Measurements from ENCODE around the gene METTL23. TPM values are rescaled to one million over a fixed set of nuclear protein-coding genes. Genes with fewer than 3 reads are reported as not detected.
"Not testable (repeated sequence)": the region's sequence is repeated elsewhere in the genome, so short reads cannot be mapped to it uniquely, and the experiment has no call there.

Gene METTL23
- total RNA-seq, 1 experiment from 2014 or later, result 40.5 TPM

DNA sequence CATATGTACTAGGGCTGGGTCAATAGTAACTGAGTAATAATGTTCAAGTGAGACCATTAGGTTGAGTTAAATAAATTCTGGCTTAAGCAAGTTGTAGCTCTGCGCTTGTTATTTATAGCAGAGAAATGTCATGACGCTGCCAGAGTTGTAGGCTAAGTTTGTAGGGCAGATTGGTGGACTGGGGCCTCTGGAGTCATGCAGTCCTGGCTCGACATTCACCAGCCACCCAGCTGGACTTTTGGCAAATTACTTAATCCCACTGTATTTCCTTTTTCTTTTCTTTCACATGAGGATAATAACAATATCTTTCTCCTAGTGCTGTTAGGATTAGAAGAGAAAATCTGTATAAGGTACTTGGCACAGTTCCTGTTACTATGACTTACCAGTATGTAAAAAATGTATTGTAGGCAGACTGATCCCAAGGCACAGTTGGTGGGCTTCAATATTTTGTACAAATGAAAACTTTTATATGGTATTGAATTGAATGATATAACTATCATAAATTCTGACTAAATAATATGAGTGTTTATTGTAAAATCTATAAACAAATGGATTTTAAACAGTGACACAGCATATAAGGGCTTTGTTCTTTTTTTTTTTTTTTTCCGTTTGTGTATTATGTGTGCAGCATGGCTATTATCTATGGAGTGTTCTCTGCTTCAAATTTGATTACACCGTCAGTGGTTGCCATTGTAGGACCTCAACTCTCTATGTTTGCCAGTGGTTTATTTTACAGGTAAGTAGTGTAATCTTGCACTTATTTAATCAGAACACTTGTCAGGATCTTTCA, 13.9 kb downstream of the METTL23 start:
- DNase-seq (ENCODE audit: low read depth), result no peak
- in situ Hi-C loops (cut with HindIII; ENCODE audit: low pct_unique_long_range_greater_than_20kb, low sequenced_read_pairs), result no loop called here

DNA sequence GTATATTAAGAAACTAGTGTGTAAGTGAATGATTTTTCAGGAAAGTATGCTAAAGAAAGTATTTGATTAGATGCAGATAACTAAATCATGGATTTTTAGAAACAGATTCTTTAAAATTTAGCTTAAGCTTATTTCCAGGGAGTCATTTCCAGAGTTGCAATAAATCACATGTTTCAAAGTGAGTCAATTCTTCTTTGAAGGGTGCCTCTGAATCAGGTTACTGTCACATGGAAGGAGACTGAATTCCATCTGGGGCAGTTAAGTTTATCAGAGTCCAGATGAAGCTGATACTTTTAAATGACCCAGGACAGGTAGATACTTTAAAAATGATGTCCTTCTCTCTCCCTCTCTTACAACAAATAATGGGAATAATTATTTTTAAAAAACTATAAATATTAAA, 16.3 kb downstream of the METTL23 start:
- in situ Hi-C loops (cut with HindIII; ENCODE audit: low pct_unique_long_range_greater_than_20kb, low sequenced_read_pairs), result no loop called here
- no peak for DNase-seq (ENCODE audit: low read depth)

DNA sequence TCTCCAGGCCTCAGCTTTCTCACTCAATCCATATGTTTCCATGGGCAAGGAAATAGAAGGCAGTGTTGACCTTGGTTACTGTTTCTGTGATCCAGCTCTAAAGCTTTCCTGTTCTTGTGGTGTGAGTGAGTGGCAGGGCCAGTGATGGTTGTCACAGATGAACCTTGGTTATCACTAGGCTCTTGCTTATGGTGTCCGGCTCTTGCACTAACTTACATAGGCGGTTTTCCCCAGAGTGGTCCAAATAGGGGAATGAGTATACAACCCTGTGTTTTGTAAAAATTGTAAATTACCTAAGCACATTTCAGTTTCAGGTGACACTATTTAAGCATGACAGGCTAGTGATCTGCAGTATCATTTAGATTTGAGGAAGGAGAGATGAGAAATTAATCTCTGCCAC, 18.1 kb downstream of the METTL23 start:
- DNase-seq (ENCODE audit: low read depth), result no peak
- in situ Hi-C loops (cut with HindIII; ENCODE audit: low pct_unique_long_range_greater_than_20kb, low sequenced_read_pairs), result no loop called here

DNA sequence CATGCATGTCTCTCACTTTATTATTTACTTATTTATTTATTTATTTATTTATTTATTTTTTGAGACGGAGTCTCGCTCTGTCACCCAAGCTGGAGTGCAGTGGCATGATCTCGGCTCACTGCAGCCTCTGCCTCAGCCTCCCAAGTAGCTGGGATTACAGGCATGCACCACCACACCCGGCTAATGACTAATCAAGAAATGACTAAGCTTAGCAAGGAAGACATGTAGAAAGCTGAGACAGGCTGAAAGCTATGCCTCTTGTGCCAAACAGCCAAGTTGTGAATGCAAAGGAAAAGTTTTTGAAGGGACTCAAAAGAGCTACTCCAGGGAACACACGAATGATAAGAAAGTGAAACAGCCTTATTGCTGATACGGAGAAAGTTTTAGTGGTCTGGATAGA, 19.1 kb downstream of the METTL23 start:
- in situ Hi-C loops (cut with HindIII; ENCODE audit: low pct_unique_long_range_greater_than_20kb, low sequenced_read_pairs); DNase-seq (ENCODE audit: low read depth): not testable (repeated sequence)

DNA sequence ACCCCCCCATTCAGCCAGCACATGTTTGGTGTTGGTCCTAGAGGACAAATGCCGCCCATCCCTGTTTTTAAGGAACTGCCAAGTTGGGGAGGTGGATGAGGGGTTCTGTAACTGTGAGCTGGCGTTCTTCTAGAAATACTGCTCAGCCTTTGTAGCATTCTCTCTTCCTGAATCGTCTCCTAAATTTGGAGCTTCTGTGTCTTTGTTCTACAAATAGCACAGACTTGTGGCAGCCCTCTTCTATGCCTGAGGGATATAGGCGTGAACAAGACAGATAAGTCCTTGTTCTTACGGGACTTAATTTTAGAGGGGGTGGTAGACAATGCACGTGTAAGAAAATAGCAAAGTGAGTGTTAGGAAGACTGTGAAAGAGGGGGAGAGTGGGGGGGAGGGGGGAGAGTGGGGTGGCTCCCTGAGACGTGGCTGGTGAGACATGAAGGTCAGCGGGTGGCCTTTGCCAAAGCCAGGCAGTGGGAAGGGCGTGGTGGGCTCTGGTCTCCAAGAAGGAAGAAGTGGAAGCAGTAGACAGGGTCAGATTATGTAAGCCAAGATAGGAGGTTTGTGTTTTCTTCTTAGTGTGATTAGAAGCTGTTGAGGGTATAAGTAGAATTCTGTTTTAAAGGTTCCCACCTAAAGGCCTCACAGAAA, 21.2 kb downstream of the METTL23 start:
- in situ Hi-C loops (cut with HindIII; ENCODE audit: low pct_unique_long_range_greater_than_20kb, low sequenced_read_pairs), result no loop called here
- no peak for DNase-seq (ENCODE audit: low read depth)

DNA sequence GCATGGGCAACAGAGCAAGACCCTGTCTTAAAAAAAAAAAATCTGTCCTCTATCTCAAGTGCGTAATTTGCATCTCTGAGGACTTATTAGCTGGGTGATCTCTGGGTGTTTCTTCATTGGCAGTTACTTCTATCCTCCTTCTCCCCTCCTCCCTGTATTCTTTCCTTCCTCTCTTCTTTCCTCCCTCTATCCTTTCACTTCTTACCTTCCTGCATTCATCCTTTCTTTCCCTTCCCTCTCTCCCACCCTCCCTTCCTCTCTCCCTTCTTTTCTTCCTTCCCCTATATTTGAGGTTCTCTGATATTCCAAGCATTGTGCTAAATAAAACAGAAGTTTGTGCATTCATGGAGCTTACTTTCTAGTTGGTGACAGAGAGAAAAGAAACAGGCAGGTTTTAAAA, 22.0 kb downstream of the METTL23 start:
- no peak for DNase-seq (ENCODE audit: low read depth)
- in situ Hi-C loops (cut with HindIII; ENCODE audit: low pct_unique_long_range_greater_than_20kb, low sequenced_read_pairs), result no loop called here

DNA sequence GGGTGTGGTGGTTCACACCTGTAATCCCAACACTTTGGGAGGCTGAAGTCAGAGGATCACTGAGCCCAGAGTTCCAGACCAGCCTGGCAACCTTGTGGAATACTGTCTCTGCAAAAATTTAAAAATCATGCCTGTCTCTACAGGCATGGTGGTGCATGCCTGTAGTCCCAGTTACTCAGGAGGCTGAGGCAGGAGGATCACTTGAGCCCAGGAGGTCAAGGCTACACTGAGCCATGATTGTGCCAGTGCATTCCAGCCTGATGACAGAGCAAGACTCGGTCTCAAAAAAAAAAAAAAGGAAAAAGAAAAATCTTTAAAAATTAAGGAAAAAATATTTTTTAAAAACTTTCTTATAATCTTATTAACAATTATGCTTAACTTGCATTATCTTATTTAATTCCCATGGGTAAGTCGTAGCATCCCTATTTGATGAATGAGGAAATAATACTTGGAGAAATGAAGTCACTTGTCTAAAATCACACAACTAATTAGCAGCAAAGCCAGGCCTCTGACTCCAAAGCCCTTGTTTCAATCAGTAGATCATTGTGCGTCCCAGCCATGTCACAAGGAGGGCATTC, 24.9 kb downstream of the METTL23 start:
- no peak for DNase-seq (ENCODE audit: low read depth)
- in situ Hi-C loops (cut with HindIII; ENCODE audit: low pct_unique_long_range_greater_than_20kb, low sequenced_read_pairs), result no loop called here

DNA sequence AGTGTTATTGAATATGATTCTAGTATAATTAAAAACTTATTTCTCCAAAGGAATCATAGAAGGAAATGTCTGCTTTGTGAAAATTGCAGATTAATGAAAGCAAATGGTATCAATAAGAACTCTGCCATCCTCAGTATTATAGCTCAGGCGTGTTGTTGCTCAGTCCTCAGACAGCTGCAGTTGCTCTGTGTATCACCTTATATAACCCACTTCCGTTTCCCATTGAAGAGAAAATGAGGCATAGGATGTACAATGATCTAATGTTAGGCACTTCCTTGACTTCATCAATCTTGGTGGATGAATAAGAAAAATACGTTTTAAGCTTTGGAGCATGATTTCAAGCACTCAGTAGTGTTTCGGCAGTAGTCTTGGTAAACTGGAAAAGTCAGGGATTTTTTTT, 25.4 kb downstream of the METTL23 start:
- DNase-seq (ENCODE audit: low read depth), result no peak
- in situ Hi-C loops (cut with HindIII; ENCODE audit: low pct_unique_long_range_greater_than_20kb, low sequenced_read_pairs), result no loop called here

DNA sequence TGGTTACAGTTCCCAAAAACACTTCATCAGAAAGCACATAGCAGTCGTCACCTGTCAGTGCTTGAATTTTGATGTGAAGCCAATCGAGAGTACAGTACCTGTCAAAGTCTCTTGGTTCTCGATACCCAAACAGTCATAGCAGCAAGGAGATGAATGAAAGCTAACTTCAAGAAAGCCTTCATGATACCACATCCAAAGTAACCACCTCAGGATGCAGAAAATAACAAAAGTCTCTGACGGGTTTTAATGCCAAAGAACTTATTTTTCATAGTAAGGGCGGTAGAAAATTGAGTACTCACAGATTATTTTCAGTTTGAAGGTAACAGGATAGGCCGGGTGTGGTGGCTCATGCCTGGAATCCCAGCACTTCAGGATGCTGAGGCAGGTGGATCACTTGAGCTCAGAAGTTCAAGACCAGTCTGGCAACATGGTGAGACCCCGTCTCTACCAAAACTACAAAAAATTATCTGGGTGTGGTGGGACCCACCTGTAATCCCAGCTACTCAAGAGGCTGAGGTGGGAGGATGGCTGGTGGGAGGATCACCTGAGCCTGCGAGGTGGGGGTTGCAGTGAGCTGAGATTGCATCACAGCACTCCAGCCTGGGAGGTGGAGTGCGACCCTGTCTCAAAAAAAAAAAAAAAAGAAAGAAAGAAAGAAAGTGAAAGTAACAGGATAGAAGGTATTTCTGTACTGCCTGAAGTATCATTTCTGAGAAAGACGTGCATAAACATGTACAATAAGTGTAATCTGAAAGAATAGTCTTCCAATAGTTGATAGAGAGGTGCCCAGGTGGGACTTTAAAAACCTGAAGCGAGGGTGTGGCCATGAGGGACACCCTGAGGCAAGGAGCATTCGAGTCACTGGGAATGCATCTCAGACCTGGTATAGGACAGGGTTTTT, 26.7 kb downstream of the METTL23 start:
- in situ Hi-C loops (cut with HindIII; ENCODE audit: low pct_unique_long_range_greater_than_20kb, low sequenced_read_pairs), result no loop called here
- no peak for DNase-seq (ENCODE audit: low read depth)

DNA sequence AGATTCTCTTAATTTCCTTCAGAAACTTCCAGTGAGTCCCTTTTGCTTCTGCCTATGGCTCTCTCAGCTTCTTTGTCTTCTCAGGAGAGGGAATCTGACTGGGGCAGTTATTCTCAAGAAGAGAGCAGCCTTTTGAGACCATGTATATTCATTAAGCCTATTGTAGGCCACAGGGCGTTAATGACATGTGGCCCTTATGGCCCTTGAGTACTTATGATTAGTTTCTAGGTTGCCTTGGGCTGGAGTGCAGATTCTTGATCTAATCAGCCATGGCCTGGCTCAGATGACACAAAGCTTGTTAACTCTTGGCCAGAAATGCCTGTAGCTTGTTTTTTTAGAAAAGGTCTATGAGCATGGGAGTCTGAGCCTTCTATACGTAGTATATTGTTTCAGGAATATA, 28.6 kb downstream of the METTL23 start:
- in situ Hi-C loops (cut with HindIII; ENCODE audit: low pct_unique_long_range_greater_than_20kb, low sequenced_read_pairs), result no loop called here
- no peak for DNase-seq (ENCODE audit: low read depth)

DNA sequence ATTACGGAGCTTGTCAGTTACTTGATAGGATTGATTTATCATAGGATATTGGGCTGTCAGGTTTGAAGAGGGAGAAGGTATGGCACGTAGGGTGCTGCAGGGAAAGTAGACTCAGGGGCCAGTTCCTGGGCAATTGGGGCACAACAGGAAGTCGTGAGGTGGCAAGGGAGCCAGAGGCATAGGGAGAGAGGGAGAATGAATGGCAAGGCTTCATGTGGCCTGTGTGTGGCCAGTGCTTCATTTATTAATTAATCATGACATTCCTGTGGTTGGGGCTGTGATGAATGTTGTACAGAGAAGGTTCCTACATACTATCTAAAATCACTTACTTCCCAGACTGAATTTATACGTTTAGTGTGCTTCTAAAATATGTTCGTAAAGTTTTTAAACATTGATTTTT, 30.6 kb downstream of the METTL23 start:
- no peak for DNase-seq (ENCODE audit: low read depth)

DNA sequence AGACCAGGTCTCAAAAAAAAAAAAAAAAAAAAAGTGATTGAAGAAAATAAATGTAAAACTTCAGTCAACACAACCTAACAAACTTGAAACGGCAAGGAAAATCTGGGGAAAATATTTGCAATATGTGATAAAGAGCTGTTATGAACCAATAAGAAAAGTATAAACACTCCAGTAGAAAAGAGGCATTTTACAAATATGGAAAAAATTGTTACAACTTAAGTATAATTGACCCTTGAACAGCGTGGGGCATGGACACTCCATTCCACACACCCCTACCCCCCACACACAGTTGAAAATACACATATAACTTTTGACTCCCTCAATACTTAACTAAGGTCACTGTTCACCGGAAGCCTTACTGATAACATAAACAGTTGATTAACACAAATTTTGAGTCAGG, 31.9 kb downstream of the METTL23 start:
- DNase-seq (ENCODE audit: low read depth), result no peak
- in situ Hi-C loops (cut with HindIII; ENCODE audit: low pct_unique_long_range_greater_than_20kb, low sequenced_read_pairs), result no loop called here

More for the DNA sequence above, 30.6 kb downstream of the METTL23 start:
- in situ Hi-C loops (cut with HindIII; ENCODE audit: low pct_unique_long_range_greater_than_20kb, low sequenced_read_pairs), result no loop called here

DNA sequence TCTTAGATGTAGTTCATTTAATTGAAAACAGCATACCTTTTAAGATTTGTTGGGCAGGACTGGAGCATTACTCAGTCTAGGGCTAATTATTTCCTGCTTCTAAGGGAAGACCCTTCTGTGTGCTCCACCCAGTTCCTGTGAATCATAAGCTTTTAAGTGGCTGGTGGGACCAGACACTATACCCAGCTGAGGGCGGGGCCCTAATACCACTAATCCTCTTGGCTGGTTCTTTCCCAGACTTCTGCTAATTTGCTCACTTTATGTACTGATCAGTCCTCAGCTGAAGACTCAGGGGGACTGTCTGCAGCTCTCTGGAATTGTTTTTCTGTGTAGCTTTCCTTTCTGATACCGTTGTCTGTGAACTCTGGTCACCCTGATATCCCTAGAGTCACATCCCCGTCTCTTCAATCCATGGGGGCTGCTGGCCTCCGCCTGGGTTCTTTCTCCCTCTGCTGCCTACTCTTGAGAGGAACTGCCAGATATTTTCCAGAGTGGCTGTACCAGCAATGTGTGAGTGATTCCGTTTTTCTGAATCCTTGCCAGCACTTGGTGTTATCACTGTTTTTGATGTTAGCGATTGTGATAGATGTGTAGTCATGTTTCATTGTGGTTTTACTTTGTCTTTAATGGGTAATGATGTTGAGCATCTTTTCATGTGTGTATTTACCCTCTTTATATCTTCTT, 46.3 kb downstream of the METTL23 start:
- peak; percentile 81 for DNase-seq (ENCODE audit: low read depth)
- in situ Hi-C loops (cut with HindIII; ENCODE audit: low pct_unique_long_range_greater_than_20kb, low sequenced_read_pairs), result no loop called here

DNA sequence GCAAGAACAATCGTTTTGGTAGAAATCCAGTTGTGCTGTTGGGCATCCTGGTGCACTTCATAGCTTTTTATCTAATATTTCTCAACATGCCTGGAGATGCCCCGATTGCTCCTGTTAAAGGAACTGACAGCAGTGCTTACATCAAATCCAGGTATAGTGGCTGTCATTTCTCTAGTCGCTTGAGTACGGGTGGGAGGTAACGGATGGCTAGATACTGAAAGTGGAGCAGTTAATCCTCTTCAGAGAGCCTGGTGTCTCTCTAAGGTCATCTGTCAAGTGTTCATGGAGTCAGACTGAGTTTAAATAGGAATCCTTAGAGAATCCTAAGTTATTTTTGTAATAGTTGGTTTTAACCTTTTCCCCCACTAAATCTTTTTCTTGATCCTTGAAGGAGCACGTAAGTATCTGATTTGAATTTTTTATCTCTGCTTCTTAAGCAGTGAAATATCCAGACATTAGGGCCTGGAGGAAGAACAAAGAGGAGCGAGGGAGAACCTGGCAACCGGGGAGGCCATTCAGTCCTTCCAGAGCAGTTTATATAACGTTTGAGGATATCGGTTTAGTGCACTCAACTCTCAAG, 48.5 kb downstream of the METTL23 start:
- in situ Hi-C loops (cut with HindIII; ENCODE audit: low pct_unique_long_range_greater_than_20kb, low sequenced_read_pairs), result no loop called here

DNA sequence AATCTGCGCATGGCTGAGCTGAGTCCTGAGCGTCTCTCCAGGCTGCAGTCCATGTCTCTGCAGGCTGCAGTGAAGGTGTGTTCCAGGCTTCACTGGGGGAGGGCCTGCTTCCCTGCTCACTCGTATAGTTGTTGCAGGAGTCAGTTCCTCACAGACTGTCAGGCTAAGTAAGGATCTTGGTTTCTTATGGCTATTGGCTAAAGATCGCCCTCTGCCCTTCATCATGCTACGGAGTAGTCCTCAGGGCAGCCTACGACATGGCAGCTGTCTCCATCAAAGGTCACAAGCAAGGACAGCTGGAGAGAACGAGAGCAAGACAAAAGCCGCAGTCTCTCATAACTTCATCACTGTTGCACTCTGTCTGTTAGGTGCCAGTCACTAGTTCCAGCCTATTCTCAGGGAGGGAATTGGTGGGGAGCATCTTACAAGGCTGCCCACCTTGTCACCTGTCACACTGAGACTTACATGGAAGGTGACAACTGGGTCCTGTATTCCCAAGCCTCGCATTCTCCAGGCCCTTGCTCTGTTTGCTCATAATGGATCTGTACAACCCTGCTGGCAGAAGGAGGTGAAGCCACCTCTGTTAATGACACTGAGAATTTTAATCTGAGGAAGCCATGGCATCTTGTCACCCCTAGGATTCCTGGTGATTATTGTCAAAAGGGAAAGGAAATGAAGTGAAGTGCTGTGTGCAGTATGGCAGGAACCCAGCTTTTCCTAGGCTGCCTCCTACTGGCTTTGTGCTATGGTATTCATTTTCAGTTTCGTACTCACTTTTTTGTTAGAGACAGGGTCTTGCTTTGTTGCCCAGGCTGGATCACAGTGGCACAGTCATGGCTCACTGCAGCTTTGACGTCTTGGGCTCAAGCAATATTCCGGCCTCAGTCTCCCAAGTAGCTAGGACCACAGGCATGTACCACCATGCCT, 54.7 kb downstream of the METTL23 start:
- DNase-seq (ENCODE audit: low read depth), result no peak
- in situ Hi-C loops (cut with HindIII; ENCODE audit: low pct_unique_long_range_greater_than_20kb, low sequenced_read_pairs), result no loop called here

More for the DNA sequence above, 48.5 kb downstream of the METTL23 start:
- no peak for DNase-seq (ENCODE audit: low read depth)

DNA sequence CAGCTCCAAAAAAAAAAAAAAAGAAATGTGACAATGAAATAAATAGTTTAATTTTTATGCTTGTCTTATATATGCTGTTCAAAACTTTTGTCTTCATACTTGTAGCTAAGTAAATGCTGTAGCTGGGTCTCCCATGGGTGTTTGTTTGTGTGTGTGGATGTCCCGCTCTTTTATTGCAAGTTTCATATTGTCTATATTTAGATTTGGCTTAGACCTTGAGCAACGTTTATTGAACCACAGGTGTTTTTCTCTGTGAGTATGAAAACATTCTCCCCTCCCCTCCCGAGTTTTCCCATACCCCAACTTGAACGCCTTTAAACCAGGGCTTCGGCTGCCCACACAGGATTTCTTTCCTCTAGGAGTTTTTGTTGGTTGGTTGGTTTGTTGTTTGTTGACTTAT, 56.5 kb downstream of the METTL23 start:
- no peak for DNase-seq (ENCODE audit: low read depth)
- in situ Hi-C loops (cut with HindIII; ENCODE audit: low pct_unique_long_range_greater_than_20kb, low sequenced_read_pairs), result no loop called here

Measured in Caki2 (cell line).